ENCODE results near the gene AFF2.

Gene AFF2

DNA sequence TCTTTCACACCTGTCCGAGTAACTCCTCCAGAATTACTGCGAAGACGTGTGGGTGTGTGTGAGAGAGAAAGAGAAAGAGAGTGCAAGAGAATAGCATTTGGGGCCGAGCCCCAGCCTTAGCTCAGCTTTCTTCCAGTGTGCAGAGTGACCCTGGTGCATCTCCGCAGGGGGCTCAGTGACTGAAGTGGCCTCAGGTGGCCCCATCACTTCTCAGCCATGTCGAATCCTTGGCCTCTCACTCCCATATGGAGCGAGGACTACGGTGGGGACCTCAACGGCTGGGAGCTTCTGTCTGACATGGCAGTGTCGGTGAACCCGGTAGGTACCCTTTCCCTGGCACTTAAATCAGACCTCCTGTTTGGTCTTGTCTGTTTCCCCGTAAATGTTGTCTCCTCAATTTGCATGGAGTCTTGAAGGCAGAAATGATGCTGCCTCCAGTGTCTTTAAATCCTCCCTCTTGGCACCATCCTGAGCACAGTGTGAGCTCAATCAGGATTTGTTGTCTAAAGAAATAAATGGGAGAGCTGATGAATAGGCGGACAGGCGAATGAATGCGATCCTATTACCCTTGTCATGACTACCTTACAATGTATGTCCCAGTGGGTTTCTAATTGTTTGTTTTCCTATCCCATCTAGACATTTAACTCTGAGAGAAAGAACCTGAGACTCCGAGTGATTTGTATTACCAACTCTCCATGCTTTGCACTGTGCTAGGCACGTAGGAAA is 305.9 kb downstream of the AFF2 start:
- H3K27ac ChIP-seq = no peak overlapping the region
- no peaks in the 10 kb centered on the region for H3K27me3 ChIP-seq (ENCODE audit: insufficient read depth, low read depth)
- H3K4me2 ChIP-seq = no peak overlapping the region
- H3K9ac ChIP-seq = no peak overlapping the region
- H2AFZ ChIP-seq (ENCODE audit: low read depth) = no peak overlapping the region
- no peaks in the 10 kb centered on the region for H3K79me2 ChIP-seq (ENCODE audit: insufficient read depth, low read depth)
- no peaks in the 10 kb centered on the region for H3K4me1 ChIP-seq (ENCODE audit: low read depth, poor library complexity, severe bottlenecking)
- no peaks in the 10 kb centered on the region for H4K20me1 ChIP-seq (ENCODE audit: insufficient read depth)
- H3K4me3 ChIP-seq (IDR thresholded peaks at IDR 0.05; ENCODE audit: insufficient read depth, low read depth, low read length) = no peak overlapping the region
- no peak for TF ChIP-seq CTCF (conservative IDR thresholded peaks at IDR 0.05; ENCODE audit: low read depth, low read length)
- no peaks in the 10 kb centered on the region for H3K36me3 ChIP-seq (ENCODE audit: insufficient read depth)

DNA sequence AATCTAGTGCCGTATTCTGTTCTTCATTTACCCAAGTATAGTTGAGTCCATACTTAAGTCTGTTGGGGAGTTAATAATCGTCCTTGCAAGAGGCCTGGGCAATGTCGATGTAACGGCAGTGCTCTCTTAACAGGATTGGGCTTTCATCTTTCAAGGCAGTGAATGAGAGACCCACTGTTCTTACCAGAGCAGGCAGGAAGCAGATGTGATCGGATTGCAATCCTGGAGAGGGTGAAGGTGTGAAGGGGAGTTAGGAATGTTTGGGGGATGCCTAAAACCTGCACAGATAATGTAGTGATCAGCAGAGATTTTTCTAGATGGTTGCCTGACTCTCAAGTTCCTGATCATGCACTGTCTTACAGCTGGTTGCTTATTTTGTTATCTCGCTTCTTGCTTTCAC is 308.4 kb downstream of the AFF2 start:
- Histone ChIP-seq H3K4me2 (no peak overlapping the region), H3K79me2 (ENCODE audit: insufficient read depth, low read depth) (no peaks in the 10 kb centered on the region), H4K20me1 (ENCODE audit: insufficient read depth) (no peaks in the 10 kb centered on the region), H3K27ac (no peak overlapping the region), H3K4me1 (ENCODE audit: low read depth, poor library complexity, severe bottlenecking) (no peaks in the 10 kb centered on the region), H2AFZ (ENCODE audit: low read depth) (no peak overlapping the region), H3K4me3 (IDR thresholded peaks at IDR 0.05; ENCODE audit: insufficient read depth, low read depth, low read length) (no peak overlapping the region), H3K9ac (no peak overlapping the region), H3K27me3 (ENCODE audit: insufficient read depth, low read depth) (no peaks in the 10 kb centered on the region), H3K36me3 (ENCODE audit: insufficient read depth) (no peaks in the 10 kb centered on the region)
- no peak for TF ChIP-seq CTCF (conservative IDR thresholded peaks at IDR 0.05; ENCODE audit: low read depth, low read length)

GRCh38 chrX:148811236-148811635 is 310.8 kb downstream of the AFF2 start:
- no peak overlapping the region for H3K27ac ChIP-seq
- H4K20me1 ChIP-seq (ENCODE audit: insufficient read depth) = no peaks in the 10 kb centered on the region
- no peak overlapping the region for H3K4me2 ChIP-seq
- no peaks in the 10 kb centered on the region for H3K4me1 ChIP-seq (ENCODE audit: low read depth, poor library complexity, severe bottlenecking)
- H3K27me3 ChIP-seq (ENCODE audit: insufficient read depth, low read depth) = no peaks in the 10 kb centered on the region
- H3K36me3 ChIP-seq (ENCODE audit: insufficient read depth) = no peaks in the 10 kb centered on the region
- no peak for TF ChIP-seq CTCF (conservative IDR thresholded peaks at IDR 0.05; ENCODE audit: low read depth, low read length)
- H3K79me2 ChIP-seq (ENCODE audit: insufficient read depth, low read depth) = no peaks in the 10 kb centered on the region
- no peak overlapping the region for H3K4me3 ChIP-seq (IDR thresholded peaks at IDR 0.05; ENCODE audit: insufficient read depth, low read depth, low read length)
- H3K9ac ChIP-seq = no peak overlapping the region
- no peak overlapping the region for H2AFZ ChIP-seq (ENCODE audit: low read depth)

DNA sequence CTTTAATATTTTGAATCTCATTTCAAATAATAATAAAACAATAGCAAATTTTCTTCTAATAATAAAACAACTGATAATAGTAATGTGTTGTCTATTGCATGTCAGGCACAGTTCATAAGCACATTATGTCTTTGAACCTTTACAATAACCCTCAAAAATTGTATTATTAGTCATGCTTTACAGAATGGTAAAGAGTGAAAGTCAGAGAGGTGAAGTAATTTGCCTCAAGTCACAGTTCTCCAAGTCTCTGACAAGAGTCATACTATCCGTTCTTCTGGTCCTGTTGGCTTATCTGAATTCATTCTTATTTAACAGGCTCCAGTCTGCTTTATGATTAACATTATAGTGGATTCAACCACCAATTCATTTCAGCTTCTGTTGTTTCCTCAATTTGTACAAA is 313.0 kb downstream of the AFF2 start:
- Histone ChIP-seq H4K20me1 (ENCODE audit: insufficient read depth) (no peaks in the 10 kb centered on the region), H3K36me3 (ENCODE audit: insufficient read depth) (no peaks in the 10 kb centered on the region), H3K4me1 (ENCODE audit: low read depth, poor library complexity, severe bottlenecking) (no peaks in the 10 kb centered on the region), H2AFZ (ENCODE audit: low read depth) (no peak overlapping the region), H3K27ac (no peak overlapping the region), H3K4me3 (IDR thresholded peaks at IDR 0.05; ENCODE audit: insufficient read depth, low read depth, low read length) (no peak overlapping the region), H3K27me3 (ENCODE audit: insufficient read depth, low read depth) (no peaks in the 10 kb centered on the region), H3K79me2 (ENCODE audit: insufficient read depth, low read depth) (no peaks in the 10 kb centered on the region), H3K4me2 (no peak overlapping the region), H3K9ac (no peak overlapping the region)
- TF ChIP-seq CTCF (conservative IDR thresholded peaks at IDR 0.05; ENCODE audit: low read depth, low read length) = no peak
